GM23338 (cell line): Measurements from ENCODE around the gene TRPM7. TPM values are rescaled to one million over a fixed set of nuclear protein-coding genes. Genes with fewer than 3 reads are reported as not detected.

ENCODE experiments used
- ATAC-seq: fragments of 200-7000 bp; cut with Tn5 transposase; 3 replicates; pipeline ENCODE4 v1.9.1; 2020
- DNase-seq: peaks from one replicate; pipeline ENCODE4 v3.0.0-alpha.2; 2015; ENCODE audit warnings: low spot score
- H2AFZ ChIP-seq: fragments of 200-600 bp; sonication (generic); 2 replicates; pipeline ENCODE4 v1.8.0; 2016; ENCODE audit warnings: antibody characterized with exemption, mild to moderate bottlenecking, moderate library complexity
- H3F3A ChIP-seq: fragments of 200-600 bp; sonication (generic); replicated peaks from 2 replicates; pipeline ENCODE4 v1.8.0; 2017; ENCODE audit warnings: antibody characterized with exemption, mixed run types, low read depth
- H3K27ac ChIP-seq: fragments of 200-600 bp; sonication (generic); 2 replicates; pipeline ENCODE4 v1.6.1; 2016; ENCODE audit warnings: low read depth
- H3K27me3 ChIP-seq: fragments of 200-600 bp; sonication (generic); 2 replicates; pipeline ENCODE4 v1.8.0; 2016; ENCODE audit warnings: mild to moderate bottlenecking, mixed run types, moderate library complexity; ENCODE audit not compliant: insufficient read depth
- H3K36me3 ChIP-seq: fragments of 200-600 bp; sonication (generic); 2 replicates; pipeline ENCODE4 v1.8.0; 2016; ENCODE audit warnings: mild to moderate bottlenecking; ENCODE audit not compliant: insufficient read depth
- H3K4me1 ChIP-seq: fragments of 200-600 bp; sonication (generic); 2 replicates; pipeline ENCODE4 v1.8.0; 2016; ENCODE audit warnings: mild to moderate bottlenecking, moderate library complexity; ENCODE audit not compliant: insufficient read depth
- H3K4me2 ChIP-seq: fragments of 200-600 bp; sonication (generic); 2 replicates; pipeline ENCODE4 v1.7.1; 2017; ENCODE audit warnings: mixed run types
- H3K4me3 ChIP-seq: fragments of 200-600 bp; sonication (generic); 2 replicates; pipeline ENCODE4 v1.6.1; 2016; ENCODE audit warnings: mixed run types
- H3K79me2 ChIP-seq: fragments of 200-600 bp; sonication (generic); replicated peaks from 2 replicates; pipeline ENCODE4 v1.8.0; 2017; ENCODE audit warnings: mild to moderate bottlenecking; ENCODE audit not compliant: insufficient read depth
- H3K9me2 ChIP-seq: fragments of 200-600 bp; sonication (generic); 2 replicates; pipeline ENCODE4 v1.8.0; 2017; ENCODE audit not compliant: insufficient read depth
- H4K20me1 ChIP-seq: fragments of 200-600 bp; sonication (generic); replicated peaks from 2 replicates; pipeline ENCODE4 v1.8.0; 2017; ENCODE audit warnings: mild to moderate bottlenecking; ENCODE audit not compliant: insufficient read depth
- H3K27ac Mint-ChIP-seq: 2 replicates; pipeline ENCODE4 v1.8.0; 2020; ENCODE audit warnings: inconsistent platforms, mild to moderate bottlenecking, moderate library complexity, mixed read lengths
- H3K27me3 Mint-ChIP-seq: 3 replicates; pipeline ENCODE4 v1.8.0; 2022; ENCODE audit warnings: low read depth, mild to moderate bottlenecking, moderate library complexity, mixed read lengths, inconsistent platforms; ENCODE audit not compliant: insufficient read depth, poor library complexity
- H3K36me3 Mint-ChIP-seq: 3 replicates; pipeline ENCODE4 v1.8.0; 2021; ENCODE audit warnings: low read depth, mild to moderate bottlenecking, inconsistent platforms, moderate library complexity, mixed read lengths
- H3K4me1 Mint-ChIP-seq: 3 replicates; pipeline ENCODE4 v1.8.0; 2020; ENCODE audit warnings: mild to moderate bottlenecking, inconsistent platforms, mixed read lengths
- H3K4me3 Mint-ChIP-seq: 3 replicates; pipeline ENCODE4 v1.8.0; 2021; ENCODE audit warnings: moderate library complexity, mild to moderate bottlenecking, inconsistent platforms, mixed read lengths
- H3K9me3 Mint-ChIP-seq: 3 replicates; pipeline ENCODE4 v1.8.0; 2020; ENCODE audit warnings: moderate library complexity, mild to moderate bottlenecking, inconsistent platforms, mixed read lengths
- ETS1 ChIP-seq: IDR thresholded peaks from 2 replicates; pipeline ENCODE4 v1.6.1; 2016; ENCODE audit warnings: antibody characterized with exemption
- REST ChIP-seq: IDR thresholded peaks from one replicate; pipeline ENCODE4 v1.6.1; 2018; ENCODE audit warnings: antibody characterized with exemption; ENCODE audit not compliant: unreplicated experiment
- ZNF462 ChIP-seq: fragments of 250-450 bp; sonication (Bioruptor Pico); IDR thresholded peaks from 2 replicates; pipeline ENCODE4 v1.5.0; 2020; ENCODE audit warnings: mild to moderate bottlenecking, moderate library complexity
- polyA plus RNA-seq: library from polyadenylated mRNA; unstranded; fragments of >200 nt; fragmentation: Nextera tagmentation; extraction: Ambion mirVana; gene quantifications from 2 replicates; pipeline ENCODE4 v1.2.1, GENCODE V29; 2016
- total RNA-seq: library from RNA; depleted of rRNA; stranded (reverse); fragments of >200 nt; shearing (Covaris generic); gene quantifications from 2 replicates; pipeline ENCODE4 v1.2.3, GENCODE V29; 2014

The TRPM7 gene
- total and polyA plus RNA-seq, 2 experiments from 2014 or later, result 8.3 to 41.0 TPM

GRCh38 chr15:50627351-50628055 lies 59.1 kb downstream of the TRPM7 start:
- DNase-seq (no peak), ATAC-seq (no peak)
- no peaks in the 10 kb centered on the region for H4K20me1 ChIP-seq
- H3K27ac ChIP-seq, result no peak overlapping the region
- H3K79me2 ChIP-seq, result no peaks in the 10 kb centered on the region
- H2AFZ ChIP-seq, result no peak overlapping the region
- H3K27ac Mint-ChIP-seq, result no peak overlapping the region
- no peak overlapping the region for H3K4me3 Mint-ChIP-seq
- H3K9me3 Mint-ChIP-seq, result no peaks in the 10 kb centered on the region
- H3K36me3 Mint-ChIP-seq, result peaks cover 17% of the 10 kb centered on the region; the same call in 2 of the 3 replicates
- no peaks in the 10 kb centered on the region for H3K27me3 Mint-ChIP-seq
- no peaks in the 10 kb centered on the region for H3K4me1 Mint-ChIP-seq
- H3K27me3 ChIP-seq, result no peaks in the 10 kb centered on the region
- H3K9me2 ChIP-seq, result no peaks in the 10 kb centered on the region
- H3K4me2 ChIP-seq, result no peak overlapping the region
- H3K4me1 ChIP-seq, result no peaks in the 10 kb centered on the region
- H3F3A ChIP-seq, result no peaks in the 10 kb centered on the region
- no peak overlapping the region for H3K4me3 ChIP-seq
- TF ChIP-seq ETS1, result no peak
- no peak for TF ChIP-seq ZNF462 (CRISPR knock-in tag)
- no peak for TF ChIP-seq REST
- peaks cover 8% of the 10 kb centered on the region for H3K36me3 ChIP-seq
